CD14-positive monocyte (primary cell): ENCODE results near the gene IFNK. TPM values are rescaled to one million over a fixed set of nuclear protein-coding genes. Genes with fewer than 3 reads are reported as not detected.

Experiments
- DNase-seq, 3 donors: peaks; one replicate each; pipeline ENCODE4 v3.0.0-alpha.2; 2011 to 2022
- H2AFZ ChIP-seq: 2 replicates; pipeline ENCODE4 v1.6.0; 2012; ENCODE audit warnings: mild to moderate bottlenecking, low read depth, low read length, inconsistent platforms; ENCODE audit not compliant: insufficient read depth, poor library complexity, severe bottlenecking
- H3K27ac ChIP-seq, 2 donors: 1 replicate in 1 of 2; 2 replicates in 1 of 2; pipeline ENCODE4 v1.5.1; 2012 to 2013; ENCODE audit warnings: low read length in 2 of 2, control low read depth in 1 of 2, inconsistent platforms in 1 of 2, low read depth in 1 of 2, mild to moderate bottlenecking in 1 of 2
- H3K27me3 ChIP-seq, 2 donors: one replicate each; pipeline versions ENCODE4 v1.6.0 to v1.6.1; 2011 to 2013; ENCODE audit warnings: low read length in 2 of 2; ENCODE audit not compliant: control insufficient read depth in 2 of 2, insufficient read depth in 2 of 2
- H3K36me3 ChIP-seq, 2 donors: replicated peaks in 1 of 2; 1 replicate in 1 of 2; 2 replicates in 1 of 2; pipeline versions ENCODE4 v1.5.1 to v1.6.1; 2012 to 2013; ENCODE audit warnings: low read length in 2 of 2, control low read depth in 1 of 2, inconsistent platforms in 1 of 2, mild to moderate bottlenecking in 1 of 2; ENCODE audit not compliant: insufficient read depth in 2 of 2, control insufficient read depth in 1 of 2
- H3K4me1 ChIP-seq, 2 donors: 1 replicate in 1 of 2; 2 replicates in 1 of 2; pipeline versions ENCODE4 v1.5.1 to v1.6.1; 2012 to 2013; ENCODE audit warnings: low read length in 2 of 2, control low read depth in 1 of 2, inconsistent platforms in 1 of 2, mild to moderate bottlenecking in 1 of 2, moderate library complexity in 1 of 2; ENCODE audit not compliant: insufficient read depth in 2 of 2, control insufficient read depth in 1 of 2
- H3K4me2 ChIP-seq: replicated peaks from 2 replicates; pipeline ENCODE3; 2012; ENCODE audit warnings: low read length, moderate library complexity, mild to moderate bottlenecking; ENCODE audit not compliant: poor library complexity, severe bottlenecking; ENCODE audit errors: extremely low read depth
- H3K4me3 ChIP-seq, 3 experiments: fragments of 200-600 bp in 1 of 3; sonication (generic) in 1 of 3; replicated peaks in 1 of 3; 1 replicate in 2 of 3; 2 replicates in 1 of 3; pipeline ENCODE4 v1.5.1; 2011 to 2013; ENCODE audit warnings: low read length in 3 of 3, mild to moderate bottlenecking in 3 of 3, control low read depth in 2 of 3, low read depth in 2 of 3, inconsistent platforms in 1 of 3, moderate library complexity in 1 of 3
- H3K79me2 ChIP-seq: 2 replicates; pipeline ENCODE4 v1.6.0; 2012; ENCODE audit warnings: mild to moderate bottlenecking, control low read depth, inconsistent platforms, low read length, moderate library complexity; ENCODE audit not compliant: insufficient read depth
- H3K9ac ChIP-seq: 2 replicates; pipeline ENCODE4 v1.6.0; 2017; ENCODE audit warnings: low read length, mild to moderate bottlenecking; ENCODE audit not compliant: insufficient read depth, poor library complexity, severe bottlenecking
- H3K9me3 ChIP-seq, 2 donors: replicated peaks in 1 of 2; 1 replicate in 1 of 2; 2 replicates in 1 of 2; pipeline versions ENCODE4 v1.5.1 to v1.6.1; 2012 to 2013; ENCODE audit warnings: low read length in 2 of 2, control low read depth in 1 of 2; ENCODE audit not compliant: control insufficient read depth in 1 of 2, insufficient read depth in 1 of 2
- H4K20me1 ChIP-seq: 2 replicates; pipeline ENCODE4 v1.6.0; 2012; ENCODE audit warnings: mild to moderate bottlenecking, low read length, control low read depth, moderate library complexity; ENCODE audit not compliant: insufficient read depth
- H3K27ac Mint-ChIP-seq, 7 donors: one replicate each; pipeline ENCODE4 v1.8.0; 2020; ENCODE audit warnings: mild to moderate bottlenecking in 7 of 7, mixed read lengths in 7 of 7, moderate library complexity in 6 of 7, inconsistent platforms in 2 of 7
- H3K27me3 Mint-ChIP-seq, 3 donors: one replicate each; pipeline ENCODE4 v1.8.0; 2021 to 2022; ENCODE audit warnings: low read depth in 3 of 3, mild to moderate bottlenecking in 3 of 3, mixed read lengths in 3 of 3, moderate library complexity in 3 of 3, inconsistent platforms in 1 of 3
- H3K36me3 Mint-ChIP-seq, 2 donors: one replicate each; pipeline ENCODE4 v1.8.0; 2020; ENCODE audit warnings: mixed read lengths in 2 of 2, inconsistent platforms in 1 of 2, mild to moderate bottlenecking in 1 of 2
- H3K4me1 Mint-ChIP-seq: one replicate; pipeline ENCODE4 v1.8.0; 2020; ENCODE audit warnings: mild to moderate bottlenecking, mixed read lengths
- H3K4me3 Mint-ChIP-seq, 2 donors: one replicate each; pipeline ENCODE4 v1.8.0; 2020; ENCODE audit warnings: mild to moderate bottlenecking in 2 of 2, mixed read lengths in 2 of 2, moderate library complexity in 1 of 2
- H3K9me3 Mint-ChIP-seq, 7 donors: one replicate each; pipeline ENCODE4 v1.8.0; 2020 to 2022; ENCODE audit warnings: mixed read lengths in 7 of 7, mild to moderate bottlenecking in 6 of 7, moderate library complexity in 6 of 7, inconsistent platforms in 2 of 7
- CTCF ChIP-seq: fragments of 200-600 bp; IDR thresholded peaks from one replicate; pipeline ENCODE4 v1.8.0; 2022; ENCODE audit warnings: antibody characterized with exemption, mild to moderate bottlenecking
- WGBS: methylation state at CpG from one replicate; pipeline ENCODE4 v1.1.5; 2013; ENCODE audit warnings: missing lambda C conversion rate; ENCODE audit not compliant: insufficient coverage; 5-methylcytosine and 5-hydroxymethylcytosine counted together
- intact Hi-C, 2 donors: fragments of 100-400 bp; cut with micrococcal nuclease; formaldehyde crosslinking; loops; one replicate each; pipeline versions ENCODE4 v1.15.0 to v1.15.1; 2023
- polyA plus RNA-seq, 3 donors: library from polyadenylated mRNA; depleted of rRNA in 1 of 3; unstranded in 2 of 3; stranded (reverse) in 1 of 3; fragments of 300-500 nt in 2 of 3; fragments of >200 nt in 1 of 3; fragmentation: Illumina TruSeq in 2 of 3; gene quantifications; 1 replicate in 2 of 3; 2 replicates in 1 of 3; pipeline ENCODE4 v1.2.3, GENCODE V29; 2012 to 2021

Gene IFNK
- polyA plus RNA-seq, 3 donors = not detected

- Histone ChIP-seq H3K79me2 (no peaks in the 10 kb centered on the region), H3K4me1 (peaks cover 7 to 12% of the 10 kb centered on the region in 2 donors), H2AFZ (no peak overlapping the region), H3K27me3 (no peaks in the 10 kb centered on the region), H3K27ac (no peak overlapping the region), H3K4me3 (no peak overlapping the region), H3K9me3 (peaks cover 0 to 2% of the 10 kb centered on the region in 2 donors), H3K36me3 (no peaks in the 10 kb centered on the region), H3K4me2 (no peak overlapping the region), H4K20me1 (no peaks in the 10 kb centered on the region), H3K9ac (no peak overlapping the region)
- Mint-ChIP-seq H3K9me3 (peaks cover 4 to 10% (median 6%) of the 10 kb centered on the region in 7 donors), H3K27me3 (peaks cover 0 to 2% (median 0%) of the 10 kb centered on the region in 3 donors), H3K4me3 (no peak overlapping the region), H3K36me3 (peaks cover 19 to 21% of the 10 kb centered on the region in 2 donors), H3K27ac (no peak overlapping the region), H3K4me1 (peaks cover 21% of the 10 kb centered on the region)
- WGBS = no CpG with 5 or more reads among the region's 1 CpG
- DNase-seq = no peak
- TF ChIP-seq CTCF = no peak
- intact Hi-C loops = no loop called here
Measured at GRCh38 chr9:27478322-27478721, 45.8 kb upstream of the IFNK start.

GRCh38 chr9:27482709-27483108, 41.4 kb upstream of the IFNK start:
- Histone ChIP-seq H4K20me1 (no peaks in the 10 kb centered on the region), H3K4me2 (no peak overlapping the region), H3K27me3 (no peaks in the 10 kb centered on the region), H3K36me3 (no peaks in the 10 kb centered on the region), H3K9me3 (peaks cover 0 to 2% of the 10 kb centered on the region in 2 donors), H3K9ac (no peak overlapping the region), H3K27ac (no peak overlapping the region), H3K79me2 (no peaks in the 10 kb centered on the region), H2AFZ (no peak overlapping the region), H3K4me1 (peaks cover 10 to 18% of the 10 kb centered on the region in 2 donors), H3K4me3 (no peak overlapping the region)
- no peak for DNase-seq
- Mint-ChIP-seq H3K36me3 (peaks cover 13 to 18% of the 10 kb centered on the region in 2 donors), H3K9me3 (peaks cover 4 to 9% (median 6%) of the 10 kb centered on the region in 7 donors), H3K27ac (no peak overlapping the region), H3K4me3 (no peak overlapping the region), H3K4me1 (peaks cover 34% of the 10 kb centered on the region), H3K27me3 (peaks cover 0 to 2% (median 0%) of the 10 kb centered on the region in 3 donors)
- 100% methylated on average over 1 of the region's 2 CpGs for WGBS
- intact Hi-C loops = no loop called here
- no peak for TF ChIP-seq CTCF
